Tibial nerve (tissue), 4 donors: ENCODE data around the gene ST7L.

Experiments
- EP300 ChIP-seq, 2 donors: sonication (generic); formaldehyde crosslinking; IDR thresholded peaks; one replicate each; pipeline ENCODE4 v1.6.1; 2017; ENCODE audit warnings: antibody characterized with exemption in 2 of 2, mild to moderate bottlenecking in 1 of 2
- POLR2A ChIP-seq, 2 donors: fragments of 450-650 bp; IDR thresholded peaks; one replicate each; pipeline ENCODE4 v1.6.1; 2017; ENCODE audit warnings: antibody characterized with exemption in 2 of 2, mild to moderate bottlenecking in 2 of 2, moderate library complexity in 2 of 2
- TF ChIP-seq, protein P1 (sequence below), 5 experiments: fragments of 200-600 bp in 3 of 5; fragments of 450-650 bp in 2 of 5; sonication (generic) in 3 of 5; IDR thresholded peaks; one replicate each; pipeline ENCODE4 v1.5.1; 2016 to 2019; ENCODE audit warnings: antibody characterized with exemption in 5 of 5, mild to moderate bottlenecking in 3 of 5, moderate library complexity in 2 of 5

GRCh38 chr1:112524251-112524650 lies 94.7 kb downstream of the ST7L start:
- TF ChIP-seq, protein P1, sequence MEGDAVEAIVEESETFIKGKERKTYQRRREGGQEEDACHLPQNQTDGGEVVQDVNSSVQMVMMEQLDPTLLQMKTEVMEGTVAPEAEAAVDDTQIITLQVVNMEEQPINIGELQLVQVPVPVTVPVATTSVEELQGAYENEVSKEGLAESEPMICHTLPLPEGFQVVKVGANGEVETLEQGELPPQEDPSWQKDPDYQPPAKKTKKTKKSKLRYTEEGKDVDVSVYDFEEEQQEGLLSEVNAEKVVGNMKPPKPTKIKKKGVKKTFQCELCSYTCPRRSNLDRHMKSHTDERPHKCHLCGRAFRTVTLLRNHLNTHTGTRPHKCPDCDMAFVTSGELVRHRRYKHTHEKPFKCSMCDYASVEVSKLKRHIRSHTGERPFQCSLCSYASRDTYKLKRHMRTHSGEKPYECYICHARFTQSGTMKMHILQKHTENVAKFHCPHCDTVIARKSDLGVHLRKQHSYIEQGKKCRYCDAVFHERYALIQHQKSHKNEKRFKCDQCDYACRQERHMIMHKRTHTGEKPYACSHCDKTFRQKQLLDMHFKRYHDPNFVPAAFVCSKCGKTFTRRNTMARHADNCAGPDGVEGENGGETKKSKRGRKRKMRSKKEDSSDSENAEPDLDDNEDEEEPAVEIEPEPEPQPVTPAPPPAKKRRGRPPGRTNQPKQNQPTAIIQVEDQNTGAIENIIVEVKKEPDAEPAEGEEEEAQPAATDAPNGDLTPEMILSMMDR (IDR thresholded peaks at IDR 0.05): no peak
- no peak for TF ChIP-seq POLR2A (IDR thresholded peaks at IDR 0.05)
- no peak for TF ChIP-seq EP300 (IDR thresholded peaks at IDR 0.05)
